ENCODE results near the gene CRMP1.

The CRMP1 gene

GRCh38 chr4:5912614-5913019 is 19.7 kb upstream of the CRMP1 start:
- peaks cover 4% of the 10 kb centered on the region for H3K36me3 Mint-ChIP-seq (ENCODE audit: insufficient read depth)

GRCh38 chr4:5908876-5909427 is 16.1 kb upstream of the CRMP1 start:
- Mint-ChIP-seq H3K9me3 (peaks cover 6 to 13% of the 10 kb centered on the region in 2 donors), H3K4me3 (no peak overlapping the region), H3K27ac (no peak overlapping the region), H3K4me1 (ENCODE audit: low read depth in 2 of 2) (no peaks in the 10 kb centered on the region), H3K36me3 (ENCODE audit: insufficient read depth) (no peaks in the 10 kb centered on the region), H3K27me3 (peaks cover 0 to 22% of the 10 kb centered on the region in 2 donors)
- no peak for DNase-seq
- ATAC-seq (replicated peaks), result no peak

More at GRCh38 chr4:5912614-5913019, 19.7 kb upstream of the CRMP1 start:
- no peak overlapping the region for H3K4me3 Mint-ChIP-seq
- H3K27ac Mint-ChIP-seq, result no peak overlapping the region
- no peaks in the 10 kb centered on the region for H3K4me1 Mint-ChIP-seq (ENCODE audit: low read depth in 2 of 2)
- peaks cover 3 to 8% of the 10 kb centered on the region in 2 donors for H3K9me3 Mint-ChIP-seq
- peaks cover 0 to 19% of the 10 kb centered on the region in 2 donors for H3K27me3 Mint-ChIP-seq
- DNase-seq (no peak), ATAC-seq (replicated peaks) (no peak)

GRCh38 chr4:5906191-5906590 is 13.3 kb upstream of the CRMP1 start:
- no peak for DNase-seq
- Mint-ChIP-seq H3K9me3 (peaks cover 6 to 13% of the 10 kb centered on the region in 2 donors), H3K4me3 (no peak overlapping the region), H3K27ac (no peak overlapping the region), H3K27me3 (peaks cover 0 to 30% of the 10 kb centered on the region in 2 donors), H3K36me3 (ENCODE audit: insufficient read depth) (no peaks in the 10 kb centered on the region), H3K4me1 (ENCODE audit: low read depth in 2 of 2) (no peaks in the 10 kb centered on the region)
- ATAC-seq (replicated peaks), result no peak

DNA sequence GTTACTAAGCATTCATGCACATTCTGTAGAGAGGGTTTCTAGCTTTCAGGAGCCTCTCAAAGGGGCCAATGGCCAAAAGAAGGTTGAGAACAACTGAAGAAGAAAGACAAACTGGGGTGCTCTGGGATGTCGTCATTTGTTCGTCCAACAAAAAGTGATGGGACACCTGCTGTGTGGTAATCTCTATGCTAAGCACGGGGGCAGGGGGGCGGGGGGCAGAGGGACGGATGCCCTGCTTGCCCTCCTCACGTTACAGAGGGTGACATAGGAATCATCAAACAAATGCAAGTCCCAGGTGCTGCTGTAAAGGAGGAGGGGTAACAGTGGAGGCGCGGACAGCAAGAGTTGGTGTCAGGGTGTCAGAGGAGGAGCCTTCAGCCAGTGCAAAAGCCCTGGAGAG is 12.8 kb upstream of the CRMP1 start:
- peaks cover 6 to 13% of the 10 kb centered on the region in 2 donors for H3K9me3 Mint-ChIP-seq
- H3K36me3 Mint-ChIP-seq (ENCODE audit: insufficient read depth), result no peaks in the 10 kb centered on the region
- ATAC-seq (replicated peaks) (no peak), DNase-seq (no peak)
- H3K4me3 Mint-ChIP-seq, result no peak overlapping the region
- no peaks in the 10 kb centered on the region for H3K4me1 Mint-ChIP-seq (ENCODE audit: low read depth in 2 of 2)
- peaks cover 0 to 35% of the 10 kb centered on the region in 2 donors for H3K27me3 Mint-ChIP-seq
- H3K27ac Mint-ChIP-seq, result no peak overlapping the region

- DNase-seq, result no peak
- no peak for ATAC-seq (replicated peaks)
- Mint-ChIP-seq H3K27me3 (peaks cover 9 to 59% of the 10 kb centered on the region in 2 donors), H3K9me3 (peaks cover 0 to 2% of the 10 kb centered on the region in 2 donors), H3K4me1 (ENCODE audit: low read depth in 2 of 2) (no peaks in the 10 kb centered on the region), H3K4me3 (no peak overlapping the region), H3K36me3 (ENCODE audit: insufficient read depth) (no peaks in the 10 kb centered on the region), H3K27ac (no peak overlapping the region)
These were observed 8.0 kb upstream of the CRMP1 start for GRCh38 chr4:5900844-5901243.

GRCh38 chr4:5899881-5900280 is 7.0 kb upstream of the CRMP1 start:
- no peak for ATAC-seq (replicated peaks)
- Mint-ChIP-seq H3K27ac (no peak overlapping the region), H3K4me3 (no peak overlapping the region), H3K9me3 (peaks cover 0 to 2% of the 10 kb centered on the region in 2 donors), H3K27me3 (peaks cover 19 to 62% of the 10 kb centered on the region in 2 donors), H3K36me3 (ENCODE audit: insufficient read depth) (no peaks in the 10 kb centered on the region), H3K4me1 (ENCODE audit: low read depth in 2 of 2) (no peaks in the 10 kb centered on the region)
- DNase-seq, result no peak

DNA sequence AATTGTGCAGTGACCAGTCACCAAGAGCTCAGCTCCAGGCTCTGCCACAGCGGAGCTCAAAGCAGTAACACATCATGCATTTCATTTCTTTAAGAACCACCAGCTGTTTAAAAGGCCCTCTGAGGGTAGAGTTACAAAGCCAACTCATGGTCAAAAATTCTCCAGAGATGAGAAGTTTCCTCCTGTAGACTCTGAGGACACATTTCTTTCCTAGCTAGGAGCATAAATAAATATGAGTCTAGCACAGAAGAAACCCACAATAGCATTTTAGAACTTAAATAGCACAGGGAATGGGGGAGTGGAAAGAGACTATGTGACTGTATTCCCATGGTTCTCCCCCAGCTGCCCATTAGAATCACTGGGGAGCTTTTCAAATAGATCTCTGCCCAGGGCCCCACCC is 6.5 kb upstream of the CRMP1 start:
- H3K4me1 Mint-ChIP-seq (ENCODE audit: low read depth in 2 of 2), result no peaks in the 10 kb centered on the region
- no peak overlapping the region for H3K4me3 Mint-ChIP-seq
- H3K27ac Mint-ChIP-seq, result no peak overlapping the region
- no peaks in the 10 kb centered on the region for H3K36me3 Mint-ChIP-seq (ENCODE audit: insufficient read depth)
- peaks cover 0 to 2% of the 10 kb centered on the region in 2 donors for H3K9me3 Mint-ChIP-seq
- peaks cover 24 to 63% of the 10 kb centered on the region in 2 donors for H3K27me3 Mint-ChIP-seq
- ATAC-seq (replicated peaks), result no peak
- DNase-seq, result no peak

- DNase-seq, result no peak
- Mint-ChIP-seq H3K9me3 (peaks cover 0 to 2% of the 10 kb centered on the region in 2 donors), H3K4me3 (no peak overlapping the region), H3K36me3 (ENCODE audit: insufficient read depth) (no peaks in the 10 kb centered on the region), H3K27me3 (peaks cover 37 to 71% of the 10 kb centered on the region in 2 donors), H3K27ac (no peak overlapping the region), H3K4me1 (ENCODE audit: low read depth in 2 of 2) (peaks cover 0 to 1% of the 10 kb centered on the region in 2 donors)
- ATAC-seq (replicated peaks), result no peak
These were observed 4.8 kb upstream of the CRMP1 start for GRCh38 chr4:5897674-5898073.

DNA sequence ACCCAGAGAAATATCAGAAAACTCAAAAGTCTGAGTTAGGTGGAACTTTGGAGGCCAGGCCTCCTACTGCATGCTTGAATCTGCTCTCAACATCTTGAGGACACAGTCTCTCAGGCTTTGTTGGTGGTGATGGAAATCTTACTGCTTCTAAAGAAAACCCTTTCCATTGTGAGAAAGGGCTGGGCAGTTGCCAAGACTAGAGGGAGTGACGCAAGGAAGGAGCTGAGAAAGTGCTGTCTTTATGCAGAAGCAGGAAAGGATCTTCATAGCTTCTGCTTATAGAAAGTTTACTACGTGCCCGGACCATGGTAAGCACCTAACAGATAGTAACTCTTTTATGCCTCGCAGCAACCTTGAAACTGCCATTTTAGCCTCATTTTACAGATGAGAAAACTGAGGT is 2.4 kb upstream of the CRMP1 start:
- Mint-ChIP-seq H3K9me3 (peaks cover 0 to 2% of the 10 kb centered on the region in 2 donors), H3K27ac (no peak overlapping the region), H3K27me3 (peaks cover 55 to 76% of the 10 kb centered on the region in 2 donors), H3K4me1 (ENCODE audit: low read depth in 2 of 2) (peaks cover 1 to 4% of the 10 kb centered on the region in 2 donors), H3K4me3 (no peak overlapping the region), H3K36me3 (ENCODE audit: insufficient read depth) (peaks cover 3% of the 10 kb centered on the region)
- ATAC-seq (replicated peaks) (no peak), DNase-seq (no peak)

DNA sequence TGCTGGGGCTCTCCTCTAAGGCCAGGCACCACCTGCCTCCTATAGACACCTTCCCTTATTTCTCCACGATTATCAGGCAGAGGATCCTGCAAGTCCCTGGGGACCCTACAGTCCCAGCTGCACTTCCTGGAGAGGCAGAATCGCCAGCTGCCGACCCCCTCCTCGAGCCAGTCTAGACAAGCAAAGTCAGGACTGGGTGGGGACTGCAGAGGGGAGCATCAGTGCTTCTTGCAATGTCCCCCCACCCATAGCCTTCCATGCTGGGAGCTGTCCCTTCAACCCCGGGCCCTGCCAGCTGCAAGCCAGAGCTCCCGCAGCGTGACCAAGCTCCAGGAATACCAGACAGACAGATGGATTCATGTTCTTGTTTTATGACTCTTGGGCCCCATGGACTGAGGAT is 1.4 kb upstream of the CRMP1 start:
- no peak overlapping the region for H3K27ac Mint-ChIP-seq
- H3K9me3 Mint-ChIP-seq, result peaks cover 0 to 2% of the 10 kb centered on the region in 2 donors
- ATAC-seq (replicated peaks) (no peak), DNase-seq (no peak)
- peaks cover 3% of the 10 kb centered on the region for H3K36me3 Mint-ChIP-seq (ENCODE audit: insufficient read depth)
- no peak overlapping the region for H3K4me3 Mint-ChIP-seq
- peaks cover 1 to 4% of the 10 kb centered on the region in 2 donors for H3K4me1 Mint-ChIP-seq (ENCODE audit: low read depth in 2 of 2)
- H3K27me3 Mint-ChIP-seq, result peaks cover 65 to 84% of the 10 kb centered on the region in 2 donors

GRCh38 chr4:5893591-5893990 is 705 bp upstream of the CRMP1 start:
- Mint-ChIP-seq H3K9me3 (peaks cover 0 to 2% of the 10 kb centered on the region in 2 donors), H3K4me1 (ENCODE audit: low read depth in 2 of 2) (peaks cover 1 to 4% of the 10 kb centered on the region in 2 donors), H3K4me3 (no peak overlapping the region), H3K27ac (no peak overlapping the region), H3K36me3 (ENCODE audit: insufficient read depth) (peaks cover 3% of the 10 kb centered on the region), H3K27me3 (peaks cover 72 to 84% of the 10 kb centered on the region in 2 donors)
- DNase-seq (no peak), ATAC-seq (replicated peaks) (no peak)

DNA sequence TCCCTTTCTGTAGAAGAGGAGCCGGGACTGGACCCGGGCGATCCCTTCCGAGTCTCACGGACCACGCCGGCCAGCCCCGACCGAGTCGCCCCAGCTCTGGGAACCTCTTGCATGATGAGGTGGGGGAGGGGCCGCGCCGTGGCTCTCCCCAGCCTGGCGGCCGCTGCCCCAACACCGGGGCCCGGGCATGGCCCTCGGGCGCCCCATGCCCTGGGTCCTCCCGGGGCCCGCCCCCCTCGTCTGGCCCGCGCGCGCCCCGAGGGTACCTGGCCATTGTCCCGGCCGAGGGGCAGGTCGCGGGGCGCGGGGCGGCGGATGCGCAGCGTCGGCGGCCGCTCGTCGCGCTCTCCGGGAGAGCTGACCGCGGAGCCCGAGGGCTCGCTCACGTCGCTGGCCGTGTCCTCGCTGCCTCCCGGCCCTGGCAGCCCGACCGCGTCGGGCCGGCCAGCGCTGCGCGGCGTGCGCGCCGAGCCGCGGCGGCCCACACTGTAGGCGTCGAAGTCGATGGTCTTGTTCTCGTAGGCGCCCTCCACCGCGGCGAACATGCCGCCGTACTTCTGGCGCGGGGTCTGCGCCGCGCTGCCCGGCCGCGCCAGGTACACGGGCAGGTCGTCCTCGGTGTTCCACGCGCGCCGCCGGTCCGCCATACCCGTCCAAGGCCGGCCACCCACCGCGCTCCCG is 423 bp downstream of the CRMP1 start:
- Mint-ChIP-seq H3K4me1 (ENCODE audit: low read depth in 2 of 2) (peaks cover 1 to 4% of the 10 kb centered on the region in 2 donors), H3K36me3 (ENCODE audit: insufficient read depth) (peaks cover 3% of the 10 kb centered on the region), H3K9me3 (peaks cover 0 to 2% of the 10 kb centered on the region in 2 donors), H3K27ac (no peak overlapping the region), H3K27me3 (peaks cover 72 to 80% of the 10 kb centered on the region in 2 donors), H3K4me3 (no peak overlapping the region)
- ATAC-seq (replicated peaks) (no peak), DNase-seq (no peak)

DNA sequence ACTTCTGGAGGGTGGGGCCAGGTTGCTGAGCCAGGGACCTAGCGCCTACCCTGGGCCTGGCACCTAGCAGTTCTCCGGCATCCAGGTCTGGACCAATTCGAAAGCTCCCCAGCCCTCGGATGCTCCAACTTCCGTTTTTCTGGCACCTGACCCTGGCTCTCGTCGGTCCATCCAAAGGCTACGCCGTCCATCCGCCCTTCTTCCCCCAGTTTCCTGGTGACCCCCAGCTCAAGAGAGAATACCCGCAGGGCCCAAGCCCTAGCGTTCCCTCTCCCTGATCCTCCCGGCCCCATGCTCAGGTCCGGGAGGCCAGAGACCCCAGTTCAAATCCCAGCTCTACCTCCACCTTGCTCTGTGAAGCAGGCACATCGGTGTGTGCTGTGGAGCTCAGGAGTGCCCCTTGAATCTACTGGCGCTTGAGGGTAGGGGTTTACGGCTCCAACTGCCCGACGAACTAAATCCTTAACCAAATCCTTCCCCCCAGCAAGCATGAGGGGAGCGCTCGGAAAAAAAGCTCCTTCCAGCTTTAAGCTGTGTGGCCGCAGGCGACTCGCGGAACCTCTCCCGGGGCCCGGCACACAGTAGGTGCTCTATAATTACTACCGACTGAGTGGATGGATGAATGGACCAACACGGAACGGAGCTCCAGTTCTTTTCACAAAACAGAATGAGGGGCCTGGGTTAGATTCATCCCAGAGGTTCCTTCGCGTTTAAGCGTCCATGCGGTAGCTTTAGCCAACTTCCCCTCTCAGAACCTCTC is 1.1 kb downstream of the CRMP1 start:
- H3K36me3 Mint-ChIP-seq (ENCODE audit: insufficient read depth), result peaks cover 3% of the 10 kb centered on the region
- no peaks in the 10 kb centered on the region for H3K9me3 Mint-ChIP-seq
- peaks cover 1 to 4% of the 10 kb centered on the region in 2 donors for H3K4me1 Mint-ChIP-seq (ENCODE audit: low read depth in 2 of 2)
- no peak for DNase-seq
- H3K27ac Mint-ChIP-seq, result no peak overlapping the region
- peaks cover 67 to 81% of the 10 kb centered on the region in 2 donors for H3K27me3 Mint-ChIP-seq
- no peak overlapping the region for H3K4me3 Mint-ChIP-seq
- no peak for ATAC-seq (replicated peaks)

Measured in effector memory CD8-positive, alpha-beta T cell (primary cell).